ENCODE results near the gene ATOSA. TPM values are rescaled to one million over a fixed set of nuclear protein-coding genes. Genes with fewer than 3 reads are reported as not detected.

Gene ATOSA
- total and polyA plus RNA-seq, 12 donors: 8.7 to 98.1 (median 30.3) TPM

DNA sequence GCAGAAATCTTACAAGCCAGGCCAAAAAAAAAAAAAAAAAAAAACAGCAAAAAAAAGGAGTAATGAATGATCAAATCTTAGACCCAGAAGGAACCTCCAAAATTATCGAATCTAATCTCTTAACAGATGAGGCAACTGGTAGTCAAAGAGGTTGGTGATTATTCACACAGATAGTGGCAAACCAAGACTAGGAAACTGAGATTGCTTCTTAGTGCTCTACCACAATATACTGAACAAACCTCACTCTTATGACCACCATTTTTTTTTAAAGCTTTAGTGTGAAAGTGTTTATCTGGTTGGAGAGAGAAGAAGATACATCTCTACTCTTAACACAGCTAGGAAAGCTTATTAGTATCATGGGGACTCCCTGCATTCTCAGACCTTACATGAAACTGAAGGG is 17.3 kb downstream of the ATOSA start:
- no peaks in the 10 kb centered on the region for H3K27me3 ChIP-seq
- H3K27ac ChIP-seq: no peak overlapping the region
- H3K36me3 ChIP-seq: peaks cover 0 to 94% (median 23%) of the 10 kb centered on the region in 9 donors
- peaks cover 0 to 31% (median 15%) of the 10 kb centered on the region in 9 donors for H3K4me1 ChIP-seq
- H3K9me3 ChIP-seq: no peaks in the 10 kb centered on the region
- DNase-seq (no peak), ATAC-seq (no peak)
- H3K4me3 ChIP-seq: no peak overlapping the region
- TF ChIP-seq, protein P1, sequence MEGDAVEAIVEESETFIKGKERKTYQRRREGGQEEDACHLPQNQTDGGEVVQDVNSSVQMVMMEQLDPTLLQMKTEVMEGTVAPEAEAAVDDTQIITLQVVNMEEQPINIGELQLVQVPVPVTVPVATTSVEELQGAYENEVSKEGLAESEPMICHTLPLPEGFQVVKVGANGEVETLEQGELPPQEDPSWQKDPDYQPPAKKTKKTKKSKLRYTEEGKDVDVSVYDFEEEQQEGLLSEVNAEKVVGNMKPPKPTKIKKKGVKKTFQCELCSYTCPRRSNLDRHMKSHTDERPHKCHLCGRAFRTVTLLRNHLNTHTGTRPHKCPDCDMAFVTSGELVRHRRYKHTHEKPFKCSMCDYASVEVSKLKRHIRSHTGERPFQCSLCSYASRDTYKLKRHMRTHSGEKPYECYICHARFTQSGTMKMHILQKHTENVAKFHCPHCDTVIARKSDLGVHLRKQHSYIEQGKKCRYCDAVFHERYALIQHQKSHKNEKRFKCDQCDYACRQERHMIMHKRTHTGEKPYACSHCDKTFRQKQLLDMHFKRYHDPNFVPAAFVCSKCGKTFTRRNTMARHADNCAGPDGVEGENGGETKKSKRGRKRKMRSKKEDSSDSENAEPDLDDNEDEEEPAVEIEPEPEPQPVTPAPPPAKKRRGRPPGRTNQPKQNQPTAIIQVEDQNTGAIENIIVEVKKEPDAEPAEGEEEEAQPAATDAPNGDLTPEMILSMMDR (IDR thresholded peaks at IDR 0.05): no peak
- intact Hi-C loops (cut with DNase I): loop anchor here in 2 of 10 donors (10.0 kb wide), 2 partner anchors 57 to 77 kb away; no protein-coding TSS in a partner anchor
- 92 to 94% methylated on average over 1 of the region's 1 CpG for WGBS, 2 donors

DNA sequence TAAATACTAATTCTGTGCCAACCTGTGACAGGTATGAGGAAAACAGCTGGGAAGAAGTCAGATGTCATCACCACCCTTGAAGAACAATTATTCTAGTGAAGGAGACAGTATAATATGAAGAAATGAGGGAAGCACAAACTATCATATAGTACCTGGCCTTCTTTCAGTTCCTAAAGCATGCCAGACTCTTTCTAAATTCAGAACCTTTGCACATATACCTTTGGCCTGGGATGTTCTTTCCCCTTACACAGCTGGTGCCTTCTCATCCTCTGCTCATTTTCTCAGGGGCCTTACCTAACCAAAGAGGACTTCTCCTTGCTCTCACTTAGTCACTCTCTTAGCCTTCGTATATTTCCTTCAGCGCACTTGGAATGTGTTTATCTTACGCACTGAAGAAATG is 19.0 kb downstream of the ATOSA start:
- DNase-seq (no peak), ATAC-seq (no peak)
- WGBS, 2 donors: 99 to 100% methylated on average over 3 of the region's 3 CpGs
- intact Hi-C loops (cut with DNase I): loop anchor here in 2 of 10 donors (10.0 kb wide), 2 partner anchors 55 to 75 kb away; no protein-coding TSS in a partner anchor
- TF ChIP-seq, protein P1 (IDR thresholded peaks at IDR 0.05): no peak
- H3K9me3 ChIP-seq: no peaks in the 10 kb centered on the region
- H3K4me1 ChIP-seq: peaks cover 0 to 41% (median 26%) of the 10 kb centered on the region in 9 donors
- H3K27me3 ChIP-seq: no peaks in the 10 kb centered on the region
- H3K27ac ChIP-seq: no peak overlapping the region
- no peak overlapping the region for H3K4me3 ChIP-seq
- peaks cover 0 to 91% (median 16%) of the 10 kb centered on the region in 9 donors for H3K36me3 ChIP-seq

DNA sequence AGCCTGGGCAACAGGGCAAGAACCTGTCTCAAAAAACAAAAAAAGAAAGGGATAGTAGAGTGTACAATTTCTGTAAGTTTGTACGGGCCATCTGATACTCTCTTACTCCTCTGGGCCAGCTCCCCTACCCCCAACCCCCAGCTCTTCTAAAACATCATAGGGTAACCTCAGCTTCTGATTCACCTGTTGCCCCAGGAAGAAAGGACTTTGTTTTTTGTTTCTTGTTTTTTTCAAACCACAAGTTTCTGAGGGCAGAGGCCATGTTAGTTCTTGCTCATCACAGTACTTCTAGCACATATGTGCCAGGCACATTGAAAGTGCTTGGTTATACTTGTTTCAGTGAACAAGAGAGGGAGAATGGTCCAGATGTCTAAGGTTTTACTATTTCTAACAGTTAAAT is 20.2 kb downstream of the ATOSA start:
- WGBS, 2 donors: 89 to 97% methylated on average over 1 of the region's 1 CpG
- H3K4me3 ChIP-seq: no peak overlapping the region
- no peaks in the 10 kb centered on the region for H3K27me3 ChIP-seq
- peaks cover 0 to 46% (median 27%) of the 10 kb centered on the region in 9 donors for H3K4me1 ChIP-seq
- TF ChIP-seq, protein P1 (IDR thresholded peaks at IDR 0.05): no peak
- H3K36me3 ChIP-seq: peaks cover 0 to 91% (median 9%) of the 10 kb centered on the region in 9 donors
- peak overlapping the region in 1 of 10 donors; percentile 14 for H3K27ac ChIP-seq
- intact Hi-C loops (cut with DNase I): loop anchor here in 1 of 10 donors (10.0 kb wide), 1 partner anchor 94 kb away; the partner anchor contains the start of gene ARPP19
- ATAC-seq (no peak), DNase-seq (no peak)
- no peaks in the 10 kb centered on the region for H3K9me3 ChIP-seq

DNA sequence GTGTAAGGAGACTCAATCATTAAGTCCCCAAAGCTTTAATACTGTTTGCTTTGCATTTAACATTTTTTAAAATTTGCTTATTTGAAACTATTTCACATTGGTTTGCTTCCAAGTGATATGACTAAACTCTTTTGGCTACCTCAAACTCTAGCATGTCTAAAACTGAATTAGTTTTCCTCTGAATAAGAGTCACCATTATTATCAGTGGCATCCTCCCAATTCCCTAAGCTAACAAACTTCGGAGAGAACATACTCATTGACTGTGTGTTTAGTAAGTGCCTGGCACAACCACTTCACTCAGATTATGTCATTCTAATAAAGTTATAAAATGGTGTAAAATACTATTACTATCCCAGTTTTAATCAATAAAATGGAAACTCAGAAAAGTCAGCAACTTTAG is 21.9 kb downstream of the ATOSA start:
- Histone ChIP-seq H3K9me3 (no peaks in the 10 kb centered on the region), H3K4me1 (peaks cover 2 to 62% (median 41%) of the 10 kb centered on the region in 9 donors), H3K4me3 (no peak overlapping the region), H3K36me3 (peaks cover 0 to 81% (median 8%) of the 10 kb centered on the region in 9 donors), H3K27ac (peak overlapping the region in 7 of 10 donors; percentile 13 to 49 (median 24)), H3K27me3 (no peaks in the 10 kb centered on the region)
- intact Hi-C loops (cut with DNase I): loop anchor here in 1 of 10 donors (10.0 kb wide), 1 partner anchor 93 kb away; the partner anchor contains the start of gene ARPP19
- WGBS, 2 donors: 5 to 19% methylated on average over 1 of the region's 1 CpG
- TF ChIP-seq, protein P1 (IDR thresholded peaks at IDR 0.05): no peak
- ATAC-seq: peak in 4 of 8 donors; percentile 29 to 68 (median 52)
- no peak for DNase-seq
